ENCODE measurements around the gene AHNAK2.
"Not testable (repeated sequence)": the region's sequence is repeated elsewhere in the genome, so short reads cannot be mapped to it uniquely, and the experiment has no call there.

The AHNAK2 gene

DNA sequence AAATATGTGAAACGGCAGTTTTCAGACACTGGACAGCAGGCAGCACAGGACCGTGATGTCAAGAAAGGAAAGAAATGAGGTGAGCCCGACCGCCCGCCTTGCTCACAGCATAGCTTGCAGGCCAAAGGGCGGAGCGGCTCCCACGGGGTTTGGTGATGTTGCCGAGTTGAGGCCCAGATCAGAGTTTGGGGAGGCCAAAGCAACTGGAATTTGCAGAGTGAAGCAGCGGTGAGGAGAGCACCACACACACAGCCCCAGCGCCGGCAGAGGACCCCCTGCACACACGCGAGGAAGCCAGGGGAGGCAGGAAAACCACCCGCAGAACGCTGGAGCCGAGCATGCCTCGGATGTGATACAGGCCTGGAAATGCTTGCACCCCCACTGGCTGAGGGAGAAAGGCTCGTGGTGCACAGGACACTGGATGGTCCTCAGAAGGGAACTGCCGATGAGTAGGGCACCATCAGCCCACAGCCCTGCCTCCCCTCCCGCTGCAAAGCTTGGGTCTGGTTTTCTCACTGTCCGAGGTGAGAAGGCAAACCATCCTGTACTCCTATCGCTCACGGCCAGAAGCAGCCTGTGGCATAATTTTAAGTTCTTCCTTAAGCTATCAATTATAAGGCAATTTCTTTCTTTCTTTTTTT is 79.2 kb downstream of the AHNAK2 start:
- DNase-seq (ENCODE audit: low read depth in 3 of 3) = no peak

DNA sequence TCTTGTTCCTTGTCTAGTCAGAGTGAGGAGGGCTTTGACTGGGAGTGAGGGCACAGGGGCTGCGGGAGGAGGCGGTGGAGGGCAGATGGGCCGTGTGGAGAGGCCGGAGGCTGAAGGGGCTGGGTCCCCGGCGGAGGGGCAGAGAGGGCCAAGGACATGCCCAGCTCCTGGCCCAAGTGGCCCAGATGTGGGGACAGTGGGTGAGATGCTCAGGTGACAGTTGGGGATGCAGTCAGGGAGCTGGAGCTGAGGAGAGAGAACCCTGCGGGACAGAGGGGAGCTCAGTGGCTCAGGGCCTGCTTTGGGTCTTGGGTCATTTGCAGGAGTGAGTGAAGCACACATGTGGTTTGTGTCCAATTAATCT is 80.0 kb downstream of the AHNAK2 start:
- no peak for DNase-seq (ENCODE audit: low read depth in 3 of 3)

DNA sequence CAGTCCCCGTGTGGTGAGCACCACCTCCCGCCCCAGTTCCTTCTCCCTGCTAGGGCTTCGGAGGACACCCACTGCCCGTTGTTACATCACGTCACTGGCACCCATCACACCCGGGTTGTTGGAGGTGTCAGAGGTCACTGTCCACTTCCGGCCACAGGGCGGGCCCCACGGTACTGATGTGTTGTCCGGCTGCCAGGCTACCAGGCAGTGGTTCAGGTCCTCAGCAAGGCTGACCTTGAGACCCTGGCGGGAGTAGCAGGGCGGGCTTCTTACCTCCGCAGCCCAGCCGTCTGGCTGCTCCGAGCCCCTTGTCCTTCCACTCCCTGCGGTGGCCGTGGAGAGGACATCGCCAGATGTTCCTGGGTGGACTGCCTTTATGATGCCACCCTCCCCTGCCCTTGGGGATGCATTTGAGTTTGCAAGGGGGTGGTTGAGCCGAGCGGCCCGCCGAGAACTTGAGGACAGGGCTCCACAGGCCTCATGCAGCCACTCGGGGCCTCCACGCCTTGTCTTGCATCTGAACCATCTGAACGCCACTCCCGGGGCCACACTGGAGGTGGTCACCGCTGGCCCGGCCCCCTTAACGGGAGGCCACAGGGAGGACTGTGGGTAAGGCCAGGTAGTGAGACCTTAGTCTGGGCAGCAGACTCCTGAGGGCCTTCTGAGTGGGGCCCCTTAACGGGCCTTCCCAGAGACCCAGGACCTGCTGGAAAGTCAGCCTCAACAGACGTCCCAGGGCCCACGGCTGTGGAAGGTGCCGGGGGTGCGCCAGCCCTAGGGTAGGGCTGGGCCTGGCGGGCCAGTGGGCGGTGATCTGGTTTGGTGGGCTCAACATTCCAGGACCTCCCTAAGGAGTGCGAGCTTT is 80.6 kb downstream of the AHNAK2 start:
- no peak for DNase-seq (ENCODE audit: low read depth in 3 of 3)

GRCh38 chr14:104895786-104896661 is 82.2 kb downstream of the AHNAK2 start:
- DNase-seq (ENCODE audit: low read depth in 3 of 3) = no peak

- DNase-seq (ENCODE audit: low read depth in 3 of 3) = no peak
Measured at GRCh38 chr14:104895207-104895785, 82.9 kb downstream of the AHNAK2 start.

GRCh38 chr14:104894331-104895206 is 83.6 kb downstream of the AHNAK2 start:
- DNase-seq (ENCODE audit: low read depth in 3 of 3) = no peak

GRCh38 chr14:104893435-104894207 is 84.6 kb downstream of the AHNAK2 start:
- DNase-seq (ENCODE audit: low read depth in 3 of 3) = no peak

DNA sequence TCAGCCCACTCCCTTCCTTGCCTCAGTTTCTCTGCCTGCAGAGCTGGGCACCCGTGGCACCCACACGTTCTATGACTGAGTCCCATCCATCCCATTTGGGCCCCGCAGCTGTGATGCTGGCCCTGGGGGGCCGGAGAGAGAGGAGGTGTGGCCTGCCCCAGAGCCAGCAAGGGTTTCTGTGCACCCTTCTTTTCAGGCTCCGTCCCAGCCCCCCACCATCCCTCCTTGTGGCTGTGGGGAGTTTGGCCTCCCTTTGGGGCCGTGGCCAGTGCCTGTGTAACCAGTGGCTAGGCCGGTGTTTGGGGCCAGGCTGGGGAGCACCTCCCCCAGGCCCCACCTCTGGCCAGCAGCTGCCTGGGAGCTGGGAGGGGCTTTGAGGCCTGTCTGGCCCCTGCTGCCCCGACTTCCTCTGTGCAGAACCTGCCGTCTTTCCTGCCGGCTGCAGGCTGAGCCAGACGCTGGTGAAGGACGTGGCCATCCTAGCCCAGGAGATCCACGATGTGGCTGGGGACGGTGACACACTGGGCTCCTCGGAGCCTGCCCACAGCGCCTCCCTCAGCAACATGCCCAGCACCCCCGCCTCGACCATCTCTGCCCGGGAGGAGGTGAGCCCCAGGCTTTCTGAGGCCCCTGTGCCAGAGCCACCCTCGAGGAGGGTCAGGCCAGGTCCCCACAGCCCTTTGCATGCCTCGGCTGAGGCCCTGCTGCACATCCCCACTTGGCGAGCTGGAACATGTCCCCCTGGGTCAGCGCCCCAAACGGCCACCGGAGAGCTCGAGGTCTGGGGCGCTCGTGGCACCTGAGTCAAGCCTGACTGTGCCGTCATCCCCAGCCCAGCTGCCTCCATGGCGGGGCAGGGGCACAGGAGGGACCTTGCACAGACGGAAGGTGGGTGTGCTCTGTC is 85.4 kb downstream of the AHNAK2 start:
- DNase-seq (ENCODE audit: low read depth in 3 of 3) = no peak

GRCh38 chr14:104891664-104892530 is 86.3 kb downstream of the AHNAK2 start:
- no peak for DNase-seq (ENCODE audit: low read depth in 3 of 3)

DNA sequence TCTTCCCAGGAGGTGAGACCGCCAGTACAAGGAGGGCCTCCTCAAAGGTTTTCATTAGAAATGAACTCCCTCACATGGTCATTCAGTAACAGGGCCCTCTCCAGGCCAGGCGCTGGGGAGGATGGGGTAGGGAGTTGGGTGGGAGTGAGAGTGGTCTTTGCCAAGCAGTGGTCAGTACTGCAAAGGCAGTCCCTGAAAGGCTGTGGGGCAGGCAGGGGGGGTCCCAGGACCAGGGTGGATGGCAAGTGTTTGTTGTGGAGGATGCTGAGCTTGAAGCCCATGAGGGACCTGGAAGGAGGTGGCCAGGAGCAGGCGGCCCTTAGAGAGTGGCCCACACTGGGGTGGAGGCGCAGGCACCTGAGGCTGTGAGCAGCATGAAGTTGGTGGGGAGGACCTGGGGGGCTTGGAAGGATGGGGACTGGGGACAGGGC is 87.0 kb downstream of the AHNAK2 start:
- DNase-seq (ENCODE audit: low read depth in 3 of 3) = no peak

DNA sequence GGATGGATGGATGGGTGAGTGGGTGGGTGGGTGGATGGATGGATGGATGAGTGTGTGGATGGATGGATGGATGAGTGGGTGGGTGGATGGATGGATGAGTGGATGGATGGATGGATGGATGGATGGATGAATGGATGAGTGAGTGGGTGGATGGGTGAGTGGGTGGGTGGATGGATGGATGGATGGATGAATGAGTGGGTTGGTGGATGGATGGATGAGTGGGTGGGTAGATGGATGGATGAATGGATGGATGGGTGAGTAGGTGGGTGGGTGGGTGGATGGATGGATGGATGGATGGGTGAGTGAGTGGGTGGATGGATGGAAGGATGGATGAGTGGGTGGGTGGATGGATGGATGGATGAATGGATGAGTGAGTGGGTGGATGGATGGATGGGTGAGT is 87.9 kb downstream of the AHNAK2 start:
- DNase-seq (ENCODE audit: low read depth in 3 of 3) = not testable (repeated sequence)

DNA sequence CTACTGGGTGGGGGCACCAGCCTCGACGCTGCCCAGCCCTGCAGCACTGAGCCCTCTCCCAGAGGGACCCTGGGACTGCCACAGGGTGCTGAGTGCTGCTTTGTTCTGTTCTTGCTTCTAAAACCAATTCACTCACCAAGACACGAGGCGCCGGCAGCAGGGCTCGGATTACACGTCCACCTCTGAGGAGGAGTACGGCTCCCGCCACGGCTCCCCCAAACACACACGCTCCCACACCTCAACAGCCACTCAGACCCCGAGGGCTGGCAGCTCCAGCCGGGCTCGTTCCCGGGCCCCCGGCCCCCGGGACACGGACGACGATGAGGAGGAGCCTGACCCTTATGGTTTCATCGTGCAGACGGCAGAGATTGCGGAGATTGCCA is 88.8 kb downstream of the AHNAK2 start:
- DNase-seq (ENCODE audit: low read depth in 3 of 3) = no peak

DNA sequence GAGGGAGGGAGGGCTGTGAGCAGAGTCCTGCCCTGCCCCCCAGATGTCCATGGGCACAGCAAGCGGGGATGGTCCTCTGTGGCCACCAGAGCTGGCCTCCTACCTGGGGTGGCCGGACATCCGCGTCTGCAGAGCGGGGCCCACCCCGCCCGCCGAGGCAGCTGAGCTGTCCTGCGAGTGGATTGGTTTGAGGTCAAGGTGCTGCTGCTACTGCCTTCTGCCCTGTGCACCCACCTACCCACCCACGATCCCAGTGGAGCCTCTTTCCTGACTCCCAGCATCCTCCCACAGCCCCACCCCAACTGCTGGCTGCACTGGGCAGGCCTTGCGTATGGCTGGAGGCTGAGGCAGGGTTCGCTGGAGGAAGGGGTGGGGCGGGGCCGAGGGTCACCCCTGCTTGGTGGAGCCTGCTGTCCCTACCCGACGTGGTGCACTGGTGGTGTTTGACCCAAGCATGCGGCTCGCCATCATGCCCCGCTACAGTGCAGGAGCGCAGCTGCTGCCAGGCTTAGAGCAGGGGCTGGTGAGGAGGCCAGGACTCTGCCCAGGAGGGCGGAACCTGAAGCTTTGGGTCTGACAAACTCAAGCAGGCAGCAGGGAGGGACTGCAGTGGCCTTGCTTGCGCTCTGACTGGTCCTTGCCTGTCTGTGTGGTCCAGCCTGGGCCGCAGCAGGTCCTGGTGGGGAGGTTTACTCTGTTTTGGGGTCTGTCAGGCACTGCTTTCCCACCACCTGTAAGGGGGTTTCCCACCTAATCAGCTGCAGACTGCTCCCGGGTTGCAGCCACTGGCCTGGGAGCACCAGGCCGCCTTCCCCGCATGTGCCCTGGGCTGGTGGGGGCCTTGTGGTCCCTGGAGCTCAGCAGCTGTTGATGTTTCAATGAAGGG is 89.4 kb downstream of the AHNAK2 start:
- no peak for DNase-seq (ENCODE audit: low read depth in 3 of 3)

DNA sequence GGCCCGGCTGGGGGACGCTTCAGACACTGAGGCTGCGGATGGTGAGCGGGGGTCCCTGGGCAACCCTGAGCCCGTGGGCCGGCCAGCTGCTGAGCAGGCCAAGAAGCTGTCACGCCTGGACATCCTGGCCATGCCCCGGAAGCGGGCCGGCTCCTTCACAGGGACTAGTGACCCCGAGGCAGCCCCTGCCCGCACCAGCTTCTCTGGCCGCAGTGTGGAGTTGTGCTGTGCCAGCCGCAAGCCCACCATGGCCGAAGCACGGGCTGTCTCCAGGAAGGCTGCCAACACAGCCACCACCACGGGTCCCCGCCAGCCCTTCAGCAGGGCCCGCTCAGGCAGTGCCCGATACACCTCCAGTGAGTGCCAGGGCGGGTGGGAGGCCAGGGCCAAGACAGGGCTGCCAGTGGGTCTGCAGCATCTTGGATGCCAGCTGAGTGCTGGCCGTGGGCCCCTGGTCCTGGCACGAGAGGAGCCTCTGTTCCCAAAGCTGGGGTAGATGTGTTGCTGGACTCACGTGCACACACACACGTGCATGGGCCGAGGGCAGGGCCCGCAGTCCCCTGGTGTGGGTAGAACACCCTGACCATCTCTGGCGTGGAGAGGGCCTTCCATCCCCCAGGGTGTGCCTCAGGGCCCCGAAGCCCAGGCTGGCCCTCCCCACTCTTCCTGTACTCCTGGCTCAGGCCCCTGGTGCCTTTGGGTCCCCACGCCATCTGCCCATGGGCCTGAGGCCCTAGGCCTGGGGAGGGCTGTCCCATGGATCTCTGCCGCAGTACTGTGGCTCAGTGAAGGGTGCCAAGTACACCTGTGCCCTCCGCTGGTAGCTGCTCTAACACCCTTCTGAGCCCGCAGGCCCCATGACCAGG is 90.3 kb downstream of the AHNAK2 start:
- DNase-seq (ENCODE audit: low read depth in 3 of 3) = no peak

Measured in stimulated activated CD4-positive, alpha-beta T cell treated with anti-CD3 and anti-CD28 coated beads, TNF-alpha, amount 100 ng/mL, for 24 hours (primary cell).